Dermis blood vessel endothelial cell (primary cell): ENCODE data around the gene ETS1. TPM values are rescaled to one million over a fixed set of nuclear protein-coding genes. Genes with fewer than 3 reads are reported as not detected.
A peak's percentile ranks its signal among the peaks of the same experiment; 100 is the strongest.

Experiments
- DNase-seq: peaks from one replicate; pipeline ENCODE4 v3.0.0; 2010
- total RNA-seq: library from RNA; depleted of rRNA; stranded (reverse); fragments of >200 nt; gene quantifications from 2 replicates; pipeline ENCODE4 v1.2.3, GENCODE V29; 2014

Gene ETS1
- total RNA-seq, 1 donor from 2014 or later: 128 TPM

DNA sequence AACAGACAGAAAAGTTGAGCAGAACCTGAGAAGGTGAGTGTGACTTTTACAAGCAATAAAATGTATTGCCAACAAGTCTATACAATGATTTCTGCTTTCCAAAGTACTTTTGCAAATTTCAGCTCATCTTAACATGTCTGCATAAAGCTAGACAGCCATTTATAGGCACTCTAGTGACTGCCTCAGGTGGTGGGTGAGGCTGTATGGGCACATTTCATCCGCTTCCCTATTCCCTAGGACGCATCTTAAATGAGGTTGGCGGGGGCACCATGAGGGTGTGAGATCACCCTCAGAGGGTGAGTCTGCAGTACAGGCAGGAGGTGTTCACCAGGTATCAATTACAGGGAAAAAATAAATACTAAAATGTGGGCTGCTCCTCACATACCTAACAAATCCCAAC, 110.1 kb downstream of the ETS1 start:
- no peak for DNase-seq

DNA sequence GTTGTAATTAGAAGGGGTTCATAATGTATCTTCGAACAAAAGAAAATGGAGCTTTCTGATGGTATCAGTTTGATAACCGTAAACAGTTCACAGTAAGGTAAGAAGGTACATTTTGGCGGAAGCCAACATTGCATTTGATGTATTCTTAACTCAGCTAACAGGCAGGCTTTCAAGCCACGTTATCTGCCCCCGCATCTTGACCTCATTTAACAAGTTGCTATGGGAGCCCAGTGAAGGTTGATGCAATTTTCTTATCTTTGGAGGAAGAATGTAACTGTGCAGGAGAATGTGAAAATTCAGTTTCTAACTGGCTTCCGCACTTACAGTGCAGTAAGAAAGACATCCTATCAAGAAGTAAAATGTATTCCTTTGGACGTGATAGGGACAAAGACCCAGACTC, 110.6 kb downstream of the ETS1 start:
- no peak for DNase-seq

DNA sequence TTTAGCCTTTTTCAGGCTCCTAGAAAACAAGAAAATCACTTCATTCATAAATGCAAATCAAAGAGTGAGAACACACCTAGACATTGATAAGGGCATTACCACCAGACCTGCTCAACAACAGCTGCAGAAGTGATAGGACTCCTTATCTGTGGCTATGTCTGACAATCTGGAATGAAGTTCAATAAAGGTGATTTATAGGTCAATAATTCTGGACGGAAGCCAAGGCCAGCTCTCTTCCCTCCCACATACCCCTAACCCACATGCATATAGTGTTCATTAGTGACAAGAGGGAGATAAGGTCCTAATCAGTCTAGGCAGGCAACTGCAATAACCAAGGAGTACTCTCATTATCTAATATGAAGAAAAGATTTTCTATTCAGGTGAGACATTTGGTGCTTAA, 111.3 kb downstream of the ETS1 start:
- no peak for DNase-seq

DNA sequence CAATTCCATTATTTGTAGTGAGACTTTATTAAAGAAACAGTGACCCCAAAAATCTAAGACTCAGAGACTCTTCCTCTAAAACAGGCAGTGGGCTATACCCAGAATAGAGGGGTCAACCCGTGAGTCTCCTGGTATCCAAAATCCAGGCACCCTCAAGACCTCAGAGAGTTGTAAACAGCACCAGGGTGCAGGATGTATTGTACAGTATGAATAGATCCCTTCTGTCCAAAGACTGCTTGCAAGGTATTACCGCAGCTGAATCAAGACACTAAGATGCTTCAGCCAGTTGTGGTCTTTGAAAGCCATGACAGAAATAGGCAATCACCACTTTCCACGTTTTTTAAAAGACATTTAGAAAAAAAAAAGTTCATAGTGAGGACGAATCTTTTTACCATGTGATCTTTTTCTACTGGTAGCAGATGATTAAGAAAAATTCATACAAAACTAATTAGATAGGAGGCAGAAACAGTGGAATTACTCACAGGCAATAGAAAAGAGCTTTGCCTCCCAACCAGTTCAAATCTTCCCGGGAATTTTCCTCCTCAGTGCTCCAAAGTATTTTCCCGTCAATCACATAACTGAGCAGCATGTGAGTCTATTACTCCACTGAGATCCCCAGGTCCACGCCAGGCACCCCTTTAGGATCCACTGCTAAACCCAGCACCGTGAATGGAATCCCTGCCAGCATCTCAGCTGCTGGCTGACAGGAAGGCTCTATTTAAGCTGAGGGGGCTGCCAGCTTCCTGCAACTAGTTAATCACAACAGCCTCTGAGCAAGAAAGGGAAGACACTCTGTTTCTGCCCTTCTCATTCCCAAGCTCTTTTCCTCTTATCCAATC, 113.1 kb downstream of the ETS1 start:
- DNase-seq: peak; percentile 56

DNA sequence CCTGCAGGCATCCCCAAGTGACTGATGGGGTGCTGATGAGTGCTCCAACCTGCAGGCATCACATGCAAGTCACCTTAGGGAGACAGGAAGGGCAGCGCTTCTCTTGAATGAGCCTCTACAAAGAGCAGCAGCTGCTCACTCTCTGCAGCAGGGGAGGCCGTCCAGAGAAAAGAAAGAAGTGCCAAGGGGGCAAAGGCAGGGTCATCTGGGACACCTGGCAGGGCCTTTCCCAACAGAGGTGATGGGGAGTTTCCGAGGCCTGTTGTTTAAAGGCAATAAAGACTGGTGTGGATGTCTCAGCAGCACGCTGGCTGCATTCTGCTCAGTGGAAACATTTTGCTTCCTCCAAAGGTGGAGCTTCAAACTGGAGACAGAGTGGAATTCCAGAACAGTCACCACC, 113.7 kb downstream of the ETS1 start:
- DNase-seq: no peak

DNA sequence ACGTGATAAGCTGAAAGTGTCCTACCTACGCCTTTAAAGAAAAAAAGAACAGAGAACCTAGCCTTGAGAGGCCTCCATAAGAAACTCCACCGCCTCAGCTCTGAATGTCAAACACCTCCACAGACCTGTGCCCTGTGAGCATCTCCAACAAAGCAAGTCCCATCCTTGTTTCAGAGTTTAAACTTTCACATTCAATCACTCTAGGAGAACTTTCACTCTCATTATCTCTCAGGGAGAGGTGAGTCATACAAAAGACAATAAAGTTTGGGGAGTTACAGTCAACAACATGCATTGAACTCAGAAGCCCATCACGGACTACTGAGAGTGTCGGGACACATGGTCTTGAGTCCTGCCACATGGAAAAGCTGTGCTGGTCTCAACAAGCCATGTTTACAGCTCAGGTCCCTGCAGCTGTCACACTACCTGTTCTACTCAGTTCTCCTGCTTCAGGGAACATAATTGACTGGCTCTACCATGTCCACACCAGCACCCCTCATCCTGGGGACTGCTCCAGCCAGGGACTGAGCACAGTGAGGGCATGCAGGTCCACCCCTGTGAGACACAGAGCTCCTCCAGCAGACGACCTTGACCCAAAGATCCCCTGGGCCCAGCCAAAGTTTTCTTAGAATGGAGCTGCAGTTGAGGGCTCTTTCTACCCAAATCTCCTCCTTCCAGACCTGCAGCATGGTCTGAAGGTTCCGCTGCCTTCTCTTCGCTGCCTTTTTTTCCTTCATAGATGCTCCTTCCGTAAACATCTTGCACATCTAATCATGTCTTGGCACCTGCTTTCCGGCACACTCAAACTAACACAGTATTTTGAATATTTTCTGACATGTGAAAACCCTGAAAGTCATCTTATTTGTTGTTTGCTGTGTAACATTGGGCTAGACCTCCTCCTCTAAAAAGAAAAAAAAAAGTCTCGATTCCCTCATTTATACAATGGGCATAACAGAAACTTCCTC, 114.9 kb downstream of the ETS1 start:
- DNase-seq: peak; percentile 45

DNA sequence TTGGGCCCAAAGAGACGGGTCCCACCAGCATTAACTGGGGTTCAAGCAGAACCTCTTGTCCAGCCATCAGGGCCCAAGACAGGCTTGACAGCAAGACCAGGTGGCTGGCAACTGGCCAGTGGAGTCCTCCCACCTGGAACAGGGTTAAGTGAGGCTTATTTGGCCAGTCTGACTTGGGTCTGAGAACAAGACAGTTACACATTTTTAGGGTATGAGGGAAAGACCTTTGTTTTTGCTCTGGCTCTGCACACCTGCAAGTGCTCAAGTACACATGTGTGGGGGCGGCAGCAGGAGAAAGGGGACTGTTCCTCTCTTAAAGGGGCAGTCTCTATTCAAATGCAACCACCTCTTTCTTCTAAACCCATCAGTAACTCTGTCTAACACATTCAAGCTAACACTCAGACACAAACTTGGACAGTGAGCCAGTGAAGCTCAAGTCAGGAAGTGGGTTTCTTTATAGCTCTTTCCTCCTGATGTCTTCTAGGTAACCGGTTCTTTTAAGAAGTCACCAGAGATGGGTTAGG, 116.2 kb downstream of the ETS1 start:
- DNase-seq: no peak

DNA sequence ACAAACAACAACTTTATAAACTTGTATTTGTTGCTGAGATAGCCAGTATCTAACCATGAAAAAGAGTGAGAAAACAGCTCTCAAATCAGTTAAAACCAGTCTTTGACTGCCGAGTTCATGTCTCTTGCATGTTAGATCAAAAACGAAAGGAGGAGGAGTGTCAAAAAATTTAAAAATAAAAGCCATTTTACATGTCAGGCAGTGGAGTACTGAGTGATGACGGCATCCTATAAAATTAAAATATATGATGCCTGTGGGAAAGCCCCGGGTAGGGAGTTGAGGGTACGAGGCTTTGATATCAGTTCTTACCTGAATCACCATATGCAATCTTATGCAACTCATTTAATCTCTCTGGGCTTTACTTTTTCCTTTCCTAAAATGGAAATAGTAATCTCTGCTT, 117.3 kb downstream of the ETS1 start:
- DNase-seq: no peak

DNA sequence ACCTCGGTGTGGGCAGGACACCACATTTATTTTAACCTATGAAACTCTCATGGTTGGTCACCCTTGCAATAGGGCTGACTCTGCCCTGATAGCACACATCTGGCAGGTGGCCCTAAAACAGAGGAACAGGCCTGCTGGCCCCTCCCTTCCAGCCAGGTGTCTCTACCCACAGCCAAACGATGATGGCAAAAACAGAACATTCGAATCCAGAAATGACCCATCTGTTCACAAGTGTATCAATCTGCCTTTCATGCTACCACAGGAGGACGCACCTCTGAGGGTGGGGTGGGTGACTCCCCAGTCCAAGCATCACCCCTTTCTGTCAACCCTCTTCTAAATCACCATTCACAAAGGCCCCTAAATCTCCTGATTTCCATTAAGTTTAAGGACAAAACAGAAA, 118.1 kb downstream of the ETS1 start:
- DNase-seq: no peak

DNA sequence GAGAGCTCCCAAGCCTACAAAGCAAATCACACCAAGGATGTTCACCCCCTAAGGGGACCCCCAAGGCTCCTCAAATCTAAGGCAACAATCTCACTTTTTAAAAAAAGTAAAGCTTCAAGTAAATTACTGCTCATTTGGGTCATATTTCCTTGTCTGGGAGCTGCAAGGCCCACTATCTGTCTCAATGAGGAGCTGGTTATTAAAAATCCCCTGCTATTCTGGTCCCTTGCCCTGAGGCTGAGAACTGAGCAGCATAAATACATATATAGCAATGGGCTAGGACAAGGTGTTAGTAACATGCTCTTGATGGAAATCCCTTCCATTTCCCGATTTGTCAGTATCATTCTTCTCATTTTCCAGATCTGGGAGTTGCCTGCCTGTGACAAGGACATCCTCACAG, 119.2 kb downstream of the ETS1 start:
- no peak for DNase-seq

DNA sequence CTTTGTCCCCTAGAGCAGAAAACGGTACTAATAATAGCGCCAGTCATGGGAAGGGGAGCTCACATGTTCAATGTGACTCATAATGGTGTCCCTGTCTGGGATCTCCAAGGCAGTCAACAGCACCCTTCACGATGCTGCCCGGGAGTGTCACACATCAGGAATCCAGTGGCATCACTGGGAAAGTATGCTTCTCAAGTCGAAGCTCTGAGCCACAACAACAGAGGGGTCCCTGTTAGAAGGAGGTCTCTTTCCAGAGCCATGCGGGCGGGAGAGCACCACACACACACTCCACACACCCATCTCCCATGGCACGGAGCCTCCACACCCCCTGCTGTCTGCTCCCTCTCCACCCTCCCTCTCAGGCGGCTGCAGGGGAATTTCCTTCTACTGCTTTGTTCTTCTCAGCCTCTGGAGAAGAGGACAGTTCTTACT, 119.7 kb downstream of the ETS1 start:
- DNase-seq: peak; percentile 71

DNA sequence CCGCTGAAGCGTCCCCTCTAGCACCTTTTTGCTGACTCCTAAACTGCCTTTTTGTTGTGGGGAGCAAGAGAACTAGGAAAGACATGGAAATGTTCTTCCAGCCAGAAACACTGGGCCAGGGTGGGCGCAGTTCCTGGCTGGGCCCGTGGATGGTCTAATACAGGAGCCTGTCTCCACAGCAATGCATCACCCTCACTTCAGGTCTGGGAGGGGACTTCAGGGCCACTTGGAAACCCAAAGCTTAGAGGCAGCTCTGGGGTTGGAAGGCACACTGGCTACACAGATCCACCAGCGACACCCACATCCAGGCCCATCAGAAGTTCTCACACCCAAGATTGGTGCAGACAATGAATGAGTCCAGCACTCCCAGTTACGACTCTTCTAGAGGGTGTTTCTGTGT, 120.3 kb downstream of the ETS1 start:
- no peak for DNase-seq

DNA sequence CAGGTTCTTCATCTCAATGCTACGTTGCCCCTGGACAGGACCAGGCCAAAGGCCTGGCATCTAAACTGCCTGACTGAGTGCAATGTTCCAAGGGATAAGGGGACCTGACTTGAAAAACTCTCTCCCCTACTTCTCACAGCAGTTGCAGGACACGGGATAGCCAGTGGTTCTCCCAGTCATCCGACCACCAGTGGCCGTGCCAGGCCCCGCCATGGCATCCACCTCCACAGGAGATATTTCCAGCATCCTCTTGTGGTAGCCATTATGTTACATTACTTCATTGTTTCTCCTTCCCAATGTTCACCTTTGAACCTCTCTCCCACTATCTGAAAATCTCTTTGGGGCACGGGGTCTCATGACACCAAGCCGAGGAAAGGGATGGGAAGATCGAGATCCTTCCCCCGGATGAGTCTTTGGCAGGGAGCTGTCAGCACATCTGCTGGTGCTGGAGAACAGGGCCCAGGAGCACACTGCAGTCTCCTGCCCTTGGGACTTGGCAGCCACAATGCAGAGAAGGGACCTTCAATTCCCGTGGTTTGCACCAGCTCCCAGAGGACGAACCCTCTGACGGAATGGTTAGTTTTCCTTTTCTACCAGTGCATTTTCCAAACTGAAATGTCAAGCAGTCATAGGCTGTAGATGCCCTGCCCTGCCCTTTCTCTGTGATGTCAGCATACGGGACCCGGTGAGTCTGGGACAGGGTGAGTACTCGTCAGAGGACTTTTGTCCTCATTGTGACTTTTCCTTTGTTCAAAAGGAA, 121.2 kb downstream of the ETS1 start:
- DNase-seq: no peak

DNA sequence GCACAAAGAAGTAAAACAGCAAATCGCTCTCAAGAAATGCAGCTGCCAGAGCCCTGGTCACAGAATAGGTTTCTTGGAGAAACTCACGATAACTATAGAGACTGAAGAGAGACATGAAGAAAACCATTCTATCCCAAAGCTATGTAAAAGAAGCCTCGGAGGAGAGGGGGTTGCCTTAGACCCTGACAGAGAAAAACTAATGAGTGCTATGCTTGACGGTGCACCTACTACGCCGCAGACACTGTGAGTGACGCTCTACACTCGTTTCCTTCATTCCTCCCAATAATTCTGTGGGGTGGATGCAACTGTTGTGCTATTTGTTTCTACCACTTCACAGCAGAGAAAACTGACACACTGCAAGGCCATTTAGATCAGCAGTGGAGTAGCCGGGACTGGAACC, 121.8 kb downstream of the ETS1 start:
- no peak for DNase-seq

DNA sequence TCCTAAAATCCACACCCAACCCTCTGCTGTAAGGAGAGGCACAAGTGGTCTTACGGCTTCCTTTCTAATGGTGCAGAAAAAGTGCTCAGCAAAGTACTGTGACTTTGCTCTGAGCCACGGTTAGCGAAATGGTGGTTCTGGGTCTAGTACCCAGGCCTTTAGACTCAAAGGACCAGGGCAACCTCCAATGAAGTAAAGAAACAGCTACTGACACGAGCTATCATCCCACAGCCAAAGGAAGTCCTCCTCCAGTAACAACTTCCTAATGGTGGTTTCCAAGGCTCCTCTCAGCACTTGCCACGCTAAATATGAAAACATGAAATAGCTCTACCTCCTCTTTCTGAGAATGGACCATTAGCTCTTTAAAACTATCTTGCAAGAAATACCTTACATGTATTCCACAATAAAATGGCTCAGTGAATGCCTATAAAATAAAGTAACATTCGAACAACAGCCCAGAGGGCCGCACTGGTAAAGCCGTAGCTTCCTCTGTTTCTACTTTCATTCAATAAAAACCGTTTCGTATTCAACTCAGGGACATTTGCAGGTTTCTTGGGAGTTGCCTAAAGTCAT, 122.4 kb downstream of the ETS1 start:
- DNase-seq: no peak

DNA sequence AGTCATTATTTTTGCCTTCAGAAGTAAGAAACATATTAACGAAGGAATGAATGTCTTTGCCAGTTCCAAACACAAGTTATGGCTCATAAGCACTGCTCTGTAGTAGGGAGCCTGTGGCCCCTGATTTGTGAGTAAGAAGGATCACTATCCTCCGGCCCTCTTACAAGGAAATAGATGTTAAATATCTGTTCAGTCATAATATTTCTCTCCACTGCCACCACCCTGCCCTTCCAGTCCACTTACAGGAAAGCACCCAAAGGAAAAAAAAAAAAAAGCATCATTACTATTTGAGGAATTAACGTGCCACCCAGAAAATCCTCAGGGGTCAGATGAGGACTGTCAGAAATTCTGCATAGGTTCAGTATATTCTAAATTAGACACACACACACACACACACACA, 123.4 kb downstream of the ETS1 start:
- no peak for DNase-seq

DNA sequence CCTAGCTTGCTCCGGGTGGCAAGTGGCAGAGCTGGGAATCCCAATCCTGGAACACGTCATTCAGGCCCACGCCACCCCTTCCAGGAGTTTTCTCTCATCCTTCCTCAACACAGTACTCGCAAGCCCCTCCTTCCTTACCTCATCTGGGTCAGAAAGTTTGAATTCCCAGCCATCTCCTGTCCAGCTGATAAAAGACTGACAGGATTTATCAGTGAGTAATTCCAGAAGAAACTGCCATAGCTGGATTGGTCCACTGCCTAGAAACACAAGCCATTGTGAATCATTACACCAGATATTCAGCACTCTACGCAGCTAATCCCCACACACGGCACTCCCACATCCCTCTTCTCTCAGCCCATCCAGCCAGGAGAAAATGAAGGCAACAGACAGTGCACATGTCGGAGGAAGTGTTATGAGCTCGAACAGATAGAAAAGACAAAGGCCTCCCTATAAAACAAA, 124.0 kb downstream of the ETS1 start:
- DNase-seq: peak; percentile 88

DNA sequence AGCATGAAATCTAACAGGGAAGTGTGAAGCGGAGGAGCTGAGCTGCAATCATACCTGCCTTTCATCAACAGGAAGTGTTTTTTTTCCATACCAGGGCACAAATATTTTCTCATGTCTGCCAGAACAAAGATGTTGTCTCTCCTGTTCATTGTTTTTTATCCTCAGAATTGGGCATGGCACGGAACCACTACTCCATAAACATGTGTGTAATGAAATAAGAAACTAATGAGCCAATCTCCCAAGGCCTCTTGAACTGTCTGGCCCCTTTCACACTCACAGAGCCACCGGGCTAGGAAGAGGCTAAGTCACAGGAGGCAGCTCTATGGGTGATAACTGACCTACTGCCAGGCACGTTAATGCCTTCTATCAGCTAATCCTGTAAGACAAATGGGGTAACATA, 124.4 kb downstream of the ETS1 start:
- no peak for DNase-seq

DNA sequence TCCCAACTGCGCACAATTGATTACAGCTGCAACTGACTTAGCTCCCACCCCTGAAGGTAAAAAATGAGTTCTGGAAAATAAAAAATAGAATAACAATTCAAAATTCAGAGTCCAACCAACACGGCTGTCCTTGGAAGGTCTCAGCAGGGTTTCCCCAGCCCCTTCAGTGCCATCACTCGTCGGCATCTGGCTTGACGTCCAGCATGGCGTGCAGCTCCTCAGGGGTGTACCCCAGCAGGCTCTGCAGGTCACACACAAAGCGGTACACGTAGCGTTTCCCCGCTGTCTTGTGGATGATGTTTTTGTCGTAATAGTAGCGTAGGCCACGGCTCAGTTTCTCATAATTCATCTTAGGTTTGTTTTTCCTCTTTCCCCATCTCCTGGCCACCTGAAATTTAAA, 125.2 kb downstream of the ETS1 start:
- no peak for DNase-seq

DNA sequence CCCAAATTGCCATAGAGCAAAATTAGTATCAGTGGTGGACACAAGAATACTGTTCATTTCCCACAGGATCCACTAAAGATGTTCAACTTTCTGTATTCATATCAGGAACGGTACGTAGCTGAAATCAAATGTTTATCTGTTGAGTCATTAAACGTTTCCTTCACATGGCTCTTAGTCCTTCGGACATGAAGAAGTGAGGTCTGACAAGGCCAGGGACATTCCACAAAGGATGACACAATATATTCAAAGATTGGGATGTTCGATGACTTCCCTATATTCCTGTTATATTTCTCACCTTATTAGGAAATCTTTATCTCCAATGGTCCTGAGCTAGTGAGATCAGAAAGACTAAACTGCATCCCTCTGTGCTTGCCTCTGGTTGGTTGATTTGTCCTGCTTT, 129.0 kb downstream of the ETS1 start:
- peak; percentile 82 for DNase-seq

DNA sequence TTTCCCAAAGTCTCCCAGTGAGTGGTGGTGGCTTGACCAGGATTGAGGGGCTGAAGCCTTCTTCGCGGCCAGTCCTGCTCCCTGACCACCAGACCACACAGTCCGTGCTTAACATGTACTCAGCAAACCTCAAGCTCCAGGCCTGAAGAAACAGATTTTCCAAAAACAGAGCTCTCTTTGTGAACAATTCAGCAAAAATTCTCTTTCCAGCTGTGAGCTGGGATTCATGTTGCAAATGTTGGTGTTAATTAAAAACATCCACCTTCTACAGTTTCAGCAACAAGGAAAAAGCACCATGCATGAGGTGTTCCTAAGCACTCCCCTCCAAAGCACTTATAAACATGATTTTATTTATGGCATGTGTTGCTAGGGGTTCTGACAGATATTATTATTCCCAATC, 129.5 kb downstream of the ETS1 start:
- DNase-seq: no peak

DNA sequence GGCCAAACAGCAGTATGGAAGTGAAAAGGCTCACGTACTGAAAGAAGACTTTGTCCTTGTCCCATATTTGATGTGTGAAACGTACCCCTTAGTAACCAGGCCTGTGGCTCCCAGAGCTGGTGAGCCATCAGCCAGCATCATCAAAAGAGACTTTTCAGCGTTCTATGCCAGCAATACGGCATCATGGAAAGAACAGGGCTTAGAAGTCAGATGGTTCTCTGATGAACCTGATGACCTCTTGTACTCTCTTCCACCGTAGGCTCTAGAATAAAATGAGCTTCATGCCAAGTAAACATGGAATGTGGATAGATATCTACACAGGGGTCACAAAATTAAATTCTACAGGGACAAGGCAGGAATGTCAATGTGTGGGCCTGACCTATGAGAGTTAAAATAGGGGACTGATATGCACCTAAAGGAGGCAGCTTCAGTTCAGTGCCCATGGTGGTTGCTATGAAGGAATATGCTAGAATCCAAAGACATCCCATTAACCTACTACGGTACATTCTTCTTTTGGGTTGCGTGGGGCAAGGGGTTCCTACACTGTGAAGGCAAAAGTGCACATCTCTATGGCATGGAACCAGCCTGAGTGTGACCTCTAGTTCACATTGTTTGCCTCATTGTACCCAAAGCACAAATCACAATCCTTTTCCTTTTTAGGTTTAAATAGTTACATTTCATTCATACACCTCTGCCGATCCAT, 130.6 kb downstream of the ETS1 start:
- DNase-seq: no peak
